ENCODE data around the gene WAPL. TPM values are rescaled to one million over a fixed set of nuclear protein-coding genes. Genes with fewer than 3 reads are reported as not detected.

Gene WAPL
- total and polyA plus RNA-seq, 9 of the 15 experiments (the other 6 are each of a cell fraction or from before 2014, with no cell fraction given) = 14.3 to 36.4 (median 25.3) TPM

DNA sequence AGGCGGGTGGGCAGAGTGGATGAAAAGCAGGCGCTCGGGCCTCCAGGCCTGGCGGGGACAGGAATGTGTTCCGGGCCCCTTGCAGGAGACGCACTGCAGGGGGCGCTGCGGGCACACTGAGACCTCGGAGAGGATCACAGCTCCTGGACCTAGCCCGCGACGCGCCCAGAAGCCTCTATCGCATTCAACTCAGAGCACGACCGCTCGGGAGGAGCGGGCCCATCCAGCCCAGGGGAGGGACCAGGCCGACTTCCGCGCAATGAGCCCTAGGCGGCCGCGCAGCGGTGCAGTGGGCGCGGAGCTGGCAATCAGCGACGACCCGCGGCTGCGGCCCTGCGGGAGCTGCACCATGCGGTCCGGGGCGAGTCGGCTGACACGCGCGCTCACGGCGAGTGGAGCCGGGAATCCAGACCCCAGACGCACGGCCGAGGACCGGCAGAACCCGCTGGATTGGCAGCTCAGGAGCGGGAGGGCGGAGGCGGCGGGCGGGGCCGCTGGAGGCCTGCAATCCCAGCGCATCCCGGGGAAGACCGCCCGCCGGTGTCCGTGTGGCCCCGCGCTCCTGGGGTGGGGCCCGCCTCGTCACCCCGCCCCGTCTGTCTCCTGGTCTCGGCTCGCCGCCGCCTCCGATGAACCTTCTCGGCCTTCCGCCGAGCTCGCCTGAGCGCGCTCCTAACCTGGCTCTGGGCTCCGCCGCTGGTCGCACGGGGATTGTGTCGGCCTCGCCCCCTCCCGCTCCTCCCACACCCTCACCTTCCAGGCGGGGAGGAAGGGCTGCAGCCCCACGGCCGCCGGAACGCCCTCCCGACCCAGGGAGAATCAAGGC is 121.5 kb downstream of the WAPL start (continued):
- peak; percentile 58; the same call in 1 of the 2 replicates for TF ChIP-seq GABPB1 (CRISPR knock-in tag; IDR thresholded peaks at IDR 0.05)
- TF ChIP-seq ZBTB17 (CRISPR knock-in tag; IDR thresholded peaks at IDR 0.05) = peak; percentile 79; the same call in 1 of the 2 replicates
- TF ChIP-seq, protein P1, sequence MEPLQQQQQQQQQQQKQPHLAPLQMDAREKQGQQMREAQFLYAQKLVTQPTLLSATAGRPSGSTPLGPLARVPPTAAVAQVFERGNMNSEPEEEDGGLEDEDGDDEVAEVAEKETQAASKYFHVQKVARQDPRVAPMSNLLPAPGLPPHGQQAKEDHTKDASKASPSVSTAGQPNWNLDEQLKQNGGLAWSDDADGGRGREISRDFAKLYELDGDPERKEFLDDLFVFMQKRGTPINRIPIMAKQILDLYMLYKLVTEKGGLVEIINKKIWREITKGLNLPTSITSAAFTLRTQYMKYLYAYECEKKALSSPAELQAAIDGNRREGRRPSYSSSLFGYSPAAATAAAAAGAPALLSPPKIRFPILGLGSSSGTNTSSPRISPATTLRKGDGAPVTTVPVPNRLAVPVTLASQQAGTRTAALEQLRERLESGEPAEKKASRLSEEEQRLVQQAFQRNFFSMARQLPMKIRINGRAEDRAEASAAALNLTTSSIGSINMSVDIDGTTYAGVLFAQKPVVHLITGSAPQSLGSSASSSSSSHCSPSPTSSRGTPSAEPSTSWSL (CRISPR knock-in tag; IDR thresholded peaks at IDR 0.05; ENCODE audit: borderline replicate concordance) = no peak
- TF ChIP-seq, protein P2, sequence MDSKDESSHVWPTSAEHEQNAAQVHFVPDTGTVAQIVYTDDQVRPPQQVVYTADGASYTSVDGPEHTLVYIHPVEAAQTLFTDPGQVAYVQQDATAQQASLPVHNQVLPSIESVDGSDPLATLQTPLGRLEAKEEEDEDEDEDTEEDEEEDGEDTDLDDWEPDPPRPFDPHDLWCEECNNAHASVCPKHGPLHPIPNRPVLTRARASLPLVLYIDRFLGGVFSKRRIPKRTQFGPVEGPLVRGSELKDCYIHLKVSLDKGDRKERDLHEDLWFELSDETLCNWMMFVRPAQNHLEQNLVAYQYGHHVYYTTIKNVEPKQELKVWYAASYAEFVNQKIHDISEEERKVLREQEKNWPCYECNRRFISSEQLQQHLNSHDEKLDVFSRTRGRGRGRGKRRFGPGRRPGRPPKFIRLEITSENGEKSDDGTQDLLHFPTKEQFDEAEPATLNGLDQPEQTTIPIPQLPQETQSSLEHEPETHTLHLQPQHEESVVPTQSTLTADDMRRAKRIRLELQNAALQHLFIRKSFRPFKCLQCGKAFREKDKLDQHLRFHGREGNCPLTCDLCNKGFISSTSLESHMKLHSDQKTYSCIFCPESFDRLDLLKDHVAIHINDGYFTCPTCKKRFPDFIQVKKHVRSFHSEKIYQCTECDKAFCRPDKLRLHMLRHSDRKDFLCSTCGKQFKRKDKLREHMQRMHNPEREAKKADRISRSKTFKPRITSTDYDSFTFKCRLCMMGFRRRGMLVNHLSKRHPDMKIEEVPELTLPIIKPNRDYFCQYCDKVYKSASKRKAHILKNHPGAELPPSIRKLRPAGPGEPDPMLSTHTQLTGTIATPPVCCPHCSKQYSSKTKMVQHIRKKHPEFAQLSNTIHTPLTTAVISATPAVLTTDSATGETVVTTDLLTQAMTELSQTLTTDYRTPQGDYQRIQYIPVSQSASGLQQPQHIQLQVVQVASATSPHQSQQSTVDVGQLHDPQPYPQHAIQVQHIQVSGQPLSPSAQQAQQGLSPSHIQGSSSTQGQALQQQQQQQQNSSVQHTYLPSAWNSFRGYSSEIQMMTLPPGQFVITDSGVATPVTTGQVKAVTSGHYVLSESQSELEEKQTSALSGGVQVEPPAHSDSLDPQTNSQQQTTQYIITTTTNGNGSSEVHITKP (IDR thresholded peaks at IDR 0.05; ENCODE audit: partially characterized antibody) = peak; percentile 11
- no peak for TF ChIP-seq ZNF785 (CRISPR knock-in tag; IDR thresholded peaks at IDR 0.05)
- TF ChIP-seq, protein P3, sequence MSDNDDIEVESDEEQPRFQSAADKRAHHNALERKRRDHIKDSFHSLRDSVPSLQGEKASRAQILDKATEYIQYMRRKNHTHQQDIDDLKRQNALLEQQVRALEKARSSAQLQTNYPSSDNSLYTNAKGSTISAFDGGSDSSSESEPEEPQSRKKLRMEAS (CRISPR knock-in tag; IDR thresholded peaks at IDR 0.05) = peak; percentile 89
- TF ChIP-seq SP2 (IDR thresholded peaks at IDR 0.05; ENCODE audit: extremely low read depth, low read depth, low read length, poor library complexity, severe bottlenecking) = no peak
- TF ChIP-seq NFIX (CRISPR knock-in tag; IDR thresholded peaks at IDR 0.05; ENCODE audit: low read depth) = no peak
- peak; percentile 54; the same call in 1 of the 2 replicates for TF ChIP-seq MYC (IDR thresholded peaks at IDR 0.05; ENCODE audit: low read depth, low read length)
- no peak for TF ChIP-seq MYC (CRISPR knock-in tag; IDR thresholded peaks at IDR 0.05; ENCODE audit: borderline replicate concordance, low read depth)
- no peak for TF ChIP-seq ZFP30 (CRISPR knock-in tag; IDR thresholded peaks at IDR 0.05; ENCODE audit: borderline replicate concordance)
- TF ChIP-seq ZFX (CRISPR knock-in tag; IDR thresholded peaks at IDR 0.05) = peak; percentile 73
- peak; percentile 74 for TF ChIP-seq SMC3 (conservative IDR thresholded peaks at IDR 0.05; ENCODE audit: insufficient read depth, low read depth, low read length)
- peak; percentile 33 for TF ChIP-seq RBBP5 (IDR thresholded peaks at IDR 0.05; ENCODE audit: borderline replicate concordance, insufficient read depth, low read length, poor library complexity, severe bottlenecking)
- 0 out of 2 replicates have a peak, but pooled peaks have one; percentile 60 for TF ChIP-seq XRCC5 (IDR thresholded peaks at IDR 0.05; ENCODE audit: low read depth, low read length)
- TF ChIP-seq STAT5A (IDR thresholded peaks at IDR 0.05; ENCODE audit: borderline replicate concordance, low read length) = no peak
- 0 out of 2 replicates have a peak, but pooled peaks have one; percentile 22 for TF ChIP-seq CREB1 (IDR thresholded peaks at IDR 0.05)
- TF ChIP-seq CREB1 (CRISPR knock-in tag; IDR thresholded peaks at IDR 0.05) = no peak; the same call in 1 of the 2 replicates
- peak; percentile 75 to 78 for TF ChIP-seq NRF1 (conservative IDR thresholded peaks at IDR 0.05 in 1 of 2, IDR thresholded peaks at IDR 0.05 in 1 of 2)
- TF ChIP-seq JUND (IDR thresholded peaks at IDR 0.05; ENCODE audit: borderline replicate concordance, low read depth, low read length) = 0 out of 2 replicates have a peak, but pooled peaks have one; percentile 15
- TF ChIP-seq JUND (tag; IDR thresholded peaks at IDR 0.05; ENCODE audit: borderline replicate concordance, low read depth, low read length) = no peak

Measured in K562 (cell line).